Rectal smooth muscle tissue (tissue), 1 donor: ENCODE data around the gene DDX51.
"Not testable (repeated sequence)": the region's sequence is repeated elsewhere in the genome, so short reads cannot be mapped to it uniquely, and the experiment has no call there.

Experiments
- H3K27ac ChIP-seq: one replicate; pipeline ENCODE4 v1.7.0; 2013; ENCODE audit warnings: low read depth, low read length, inconsistent platforms
- H3K27me3 ChIP-seq: one replicate; pipeline ENCODE4 v1.7.0; 2013; ENCODE audit warnings: low read length; ENCODE audit not compliant: control insufficient read depth, insufficient read depth
- H3K36me3 ChIP-seq: one replicate; pipeline ENCODE4 v1.7.0; 2013; ENCODE audit warnings: low read length; ENCODE audit not compliant: control insufficient read depth, insufficient read depth
- H3K4me1 ChIP-seq: one replicate; pipeline ENCODE4 v1.7.0; 2013; ENCODE audit warnings: low read length; ENCODE audit not compliant: control insufficient read depth, insufficient read depth
- H3K4me3 ChIP-seq: one replicate; pipeline ENCODE4 v1.7.0; 2013; ENCODE audit warnings: low read length
- H3K9ac ChIP-seq: one replicate; pipeline ENCODE4 v1.7.0; 2013; ENCODE audit warnings: low read length

The DDX51 gene

GRCh38 chr12:132143336-132144071 lies 615 bp downstream of the DDX51 start:
- H3K4me1 ChIP-seq = peaks cover 10% of the 10 kb centered on the region
- H3K27ac ChIP-seq = no peak overlapping the region
- H3K9ac ChIP-seq = no peak overlapping the region
- H3K27me3 ChIP-seq = no peaks in the 10 kb centered on the region
- H3K4me3 ChIP-seq = peak overlapping the region; percentile 79
- peaks cover 29% of the 10 kb centered on the region for H3K36me3 ChIP-seq

GRCh38 chr12:132142679-132143335 lies 1.3 kb downstream of the DDX51 start:
- Histone ChIP-seq H3K36me3 (peaks cover 29% of the 10 kb centered on the region), H3K27ac (no peak overlapping the region), H3K4me1 (peaks cover 10% of the 10 kb centered on the region), H3K9ac (no peak overlapping the region), H3K27me3 (no peaks in the 10 kb centered on the region), H3K4me3 (peak overlapping the region; percentile 79)

GRCh38 chr12:132141976-132142678 lies 2.0 kb downstream of the DDX51 start:
- peaks cover 29% of the 10 kb centered on the region for H3K36me3 ChIP-seq
- no peaks in the 10 kb centered on the region for H3K27me3 ChIP-seq
- H3K9ac ChIP-seq = no peak overlapping the region
- H3K4me1 ChIP-seq = peaks cover 10% of the 10 kb centered on the region
- H3K27ac ChIP-seq = no peak overlapping the region
- no peak overlapping the region for H3K4me3 ChIP-seq

GRCh38 chr12:132140918-132141841 lies 2.9 kb downstream of the DDX51 start:
- peaks cover 10% of the 10 kb centered on the region for H3K4me1 ChIP-seq
- H3K36me3 ChIP-seq = peaks cover 29% of the 10 kb centered on the region
- no peak overlapping the region for H3K9ac ChIP-seq
- no peaks in the 10 kb centered on the region for H3K27me3 ChIP-seq
- no peak overlapping the region for H3K27ac ChIP-seq
- H3K4me3 ChIP-seq = no peak overlapping the region

- Histone ChIP-seq H3K4me1 (peaks cover 10% of the 10 kb centered on the region), H3K27ac (no peak overlapping the region), H3K36me3 (peaks cover 29% of the 10 kb centered on the region), H3K9ac (no peak overlapping the region), H3K27me3 (no peaks in the 10 kb centered on the region), H3K4me3 (no peak overlapping the region)
Measured at GRCh38 chr12:132140501-132140900, 3.6 kb downstream of the DDX51 start.

- Histone ChIP-seq H3K36me3 (peaks cover 29% of the 10 kb centered on the region), H3K27me3 (no peaks in the 10 kb centered on the region), H3K27ac (no peak overlapping the region), H3K4me1 (peaks cover 6% of the 10 kb centered on the region), H3K9ac (no peak overlapping the region), H3K4me3 (no peak overlapping the region)
Measured at GRCh38 chr12:132139912-132140311, 4.2 kb downstream of the DDX51 start.

GRCh38 chr12:132138941-132139871 lies 4.9 kb downstream of the DDX51 start:
- no peak overlapping the region for H3K9ac ChIP-seq
- H3K4me3 ChIP-seq = no peak overlapping the region
- peaks cover 29% of the 10 kb centered on the region for H3K36me3 ChIP-seq
- H3K4me1 ChIP-seq = peaks cover 5% of the 10 kb centered on the region
- no peaks in the 10 kb centered on the region for H3K27me3 ChIP-seq
- H3K27ac ChIP-seq = no peak overlapping the region

- Histone ChIP-seq H3K4me1 (no peaks in the 10 kb centered on the region), H3K27me3 (no peaks in the 10 kb centered on the region), H3K36me3 (peaks cover 29% of the 10 kb centered on the region), H3K4me3 (no peak overlapping the region), H3K9ac (no peak overlapping the region), H3K27ac (no peak overlapping the region)
Measured at GRCh38 chr12:132137483-132138125, 6.5 kb downstream of the DDX51 start.

GRCh38 chr12:132136226-132136625 lies 7.9 kb downstream of the DDX51 start:
- peaks cover 23% of the 10 kb centered on the region for H3K36me3 ChIP-seq
- not testable (repeated sequence) for H3K4me1 ChIP-seq, H3K9ac ChIP-seq

GRCh38 chr12:132134653-132135183 lies 9.4 kb downstream of the DDX51 start:
- H3K27ac ChIP-seq, H3K4me1 ChIP-seq, H3K36me3 ChIP-seq, H3K27me3 ChIP-seq, H3K4me3 ChIP-seq, H3K9ac ChIP-seq: not testable (repeated sequence)

More at GRCh38 chr12:132136226-132136625, 7.9 kb downstream of the DDX51 start:
- H3K4me3 ChIP-seq, H3K27me3 ChIP-seq, H3K27ac ChIP-seq: not testable (repeated sequence)
